HG02610 (cell line): ENCODE results near the gene PRPF6.

ENCODE experiments used
- ATAC-seq: cut with Tn5 transposase; IDR thresholded peaks from one replicate; pipeline ENCODE4 v1.9.1; 2021; ENCODE audit warnings: mild to moderate bottlenecking, moderate library complexity; ENCODE audit not compliant: unreplicated experiment

The PRPF6 gene

GRCh38 chr20:64032706-64033624 is 52.0 kb downstream of the PRPF6 start:
- ATAC-seq, result no peak

- ATAC-seq, result no peak
Measured at GRCh38 chr20:64033981-64034493, 53.1 kb downstream of the PRPF6 start.

GRCh38 chr20:64035066-64035932 is 54.4 kb downstream of the PRPF6 start:
- no peak for ATAC-seq

- no peak for ATAC-seq
Measured at GRCh38 chr20:64035933-64036345, 55.0 kb downstream of the PRPF6 start, which contains the start of gene C20orf204. Gene C20orf204, plus strand, starts transcription at chr20:64036182. Its CDS starts 142 bp downstream, at chr20:64036324.

GRCh38 chr20:64036346-64037198 is 55.6 kb downstream of the PRPF6 start:
- no peak for ATAC-seq

GRCh38 chr20:64037199-64037497 is 56.2 kb downstream of the PRPF6 start:
- ATAC-seq, result no peak

GRCh38 chr20:64037498-64038213 is 56.7 kb downstream of the PRPF6 start:
- no peak for ATAC-seq

- ATAC-seq, result peak; percentile 26
Measured at GRCh38 chr20:64038224-64038564, 57.3 kb downstream of the PRPF6 start.

- peak; percentile 35 for ATAC-seq
Measured at GRCh38 chr20:64038565-64039292, 57.8 kb downstream of the PRPF6 start.

GRCh38 chr20:64039293-64040160 is 58.6 kb downstream of the PRPF6 start:
- no peak for ATAC-seq

GRCh38 chr20:64040231-64041039 is 59.5 kb downstream of the PRPF6 start:
- ATAC-seq, result no peak

- ATAC-seq, result no peak
Measured at GRCh38 chr20:64041040-64041780, 60.3 kb downstream of the PRPF6 start.

- no peak for ATAC-seq
Measured at GRCh38 chr20:64041781-64042053, 60.8 kb downstream of the PRPF6 start.

GRCh38 chr20:64042054-64042781 is 61.3 kb downstream of the PRPF6 start:
- ATAC-seq, result no peak

- no peak for ATAC-seq
Measured at GRCh38 chr20:64043768-64044167, 62.8 kb downstream of the PRPF6 start.

GRCh38 chr20:64044484-64045247 is 63.7 kb downstream of the PRPF6 start:
- no peak for ATAC-seq
